ENCODE results near the gene NAGA. TPM values are rescaled to one million over a fixed set of nuclear protein-coding genes. Genes with fewer than 3 reads are reported as not detected.

The NAGA gene
- total and polyA plus RNA-seq, 9 of the 15 experiments (the other 6 are each of a cell fraction or from before 2014, with no cell fraction given) = 6.5 to 20.6 (median 17.4) TPM

DNA sequence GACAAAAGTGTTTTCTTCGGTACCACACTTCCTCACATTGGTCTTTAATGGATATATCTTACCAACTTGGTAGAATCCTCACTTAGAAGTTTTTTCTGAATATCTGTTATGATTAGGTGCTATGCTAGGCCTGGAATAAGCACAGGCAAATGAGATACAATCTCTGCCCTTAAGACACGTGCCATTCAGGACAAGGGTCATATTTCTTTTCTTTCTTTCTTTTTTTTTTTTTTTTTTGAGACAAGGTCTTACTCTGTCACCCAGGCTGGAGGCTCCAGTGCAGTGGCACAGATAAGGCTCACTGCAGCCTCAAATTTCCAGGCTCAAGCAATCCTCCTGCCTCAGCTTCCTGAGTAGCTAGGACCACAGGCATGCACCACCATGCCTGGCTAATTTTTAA is 49.0 kb downstream of the NAGA start:
- intact Hi-C loops (cut with micrococcal nuclease) (no loop called here), in situ Hi-C loops (cut with MboI) (no loop called here)
- no peak for FAIRE-seq
- Histone ChIP-seq H3K36me3 (ENCODE audit: control insufficient read depth, insufficient read depth, low read length) (no peaks in the 10 kb centered on the region), H3K9me1 (ENCODE audit: control insufficient read depth, insufficient read depth, low read length) (no peaks in the 10 kb centered on the region), H2AFZ (ENCODE audit: low read depth, low read length) (no peak overlapping the region), H3K79me2 (ENCODE audit: control insufficient read depth, insufficient read depth, low read length) (no peaks in the 10 kb centered on the region), H3K4me1 (replicated peaks in 1 of 2; ENCODE audit: control insufficient read depth in 2 of 2, insufficient read depth in 2 of 2, low read length in 2 of 2) (no peaks in the 10 kb centered on the region; a peak in 1 of 5 replicates), H4K20me1 (replicated peaks; ENCODE audit: control insufficient read depth, insufficient read depth, low read length) (no peaks in the 10 kb centered on the region), H3K9me3 (replicated peaks; ENCODE audit: control insufficient read depth, insufficient read depth, low read depth, low read length) (no peaks in the 10 kb centered on the region), H3K9ac (ENCODE audit: insufficient read depth in 1 of 2, low read depth in 2 of 2, low read length in 2 of 2) (no peak overlapping the region), H3K4me2 (ENCODE audit: insufficient read depth, low read length) (no peak overlapping the region), H3K27ac (ENCODE audit: extremely low read depth, low read depth, low read length) (no peak overlapping the region), H3K27me3 (ENCODE audit: control insufficient read depth in 2 of 2, insufficient read depth in 2 of 2, low read length in 2 of 2) (peaks cover 8 to 11% of the 10 kb centered on the region in 2 experiments), H3K4me3 (no peak overlapping the region)
- no peak for ATAC-seq
- TF ChIP-seq, protein P1, sequence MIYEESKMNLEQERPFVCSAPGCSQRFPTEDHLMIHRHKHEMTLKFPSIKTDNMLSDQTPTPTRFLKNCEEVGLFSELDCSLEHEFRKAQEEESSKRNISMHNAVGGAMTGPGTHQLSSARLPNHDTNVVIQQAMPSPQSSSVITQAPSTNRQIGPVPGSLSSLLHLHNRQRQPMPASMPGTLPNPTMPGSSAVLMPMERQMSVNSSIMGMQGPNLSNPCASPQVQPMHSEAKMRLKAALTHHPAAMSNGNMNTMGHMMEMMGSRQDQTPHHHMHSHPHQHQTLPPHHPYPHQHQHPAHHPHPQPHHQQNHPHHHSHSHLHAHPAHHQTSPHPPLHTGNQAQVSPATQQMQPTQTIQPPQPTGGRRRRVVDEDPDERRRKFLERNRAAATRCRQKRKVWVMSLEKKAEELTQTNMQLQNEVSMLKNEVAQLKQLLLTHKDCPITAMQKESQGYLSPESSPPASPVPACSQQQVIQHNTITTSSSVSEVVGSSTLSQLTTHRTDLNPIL (CRISPR knock-in tag; IDR thresholded peaks at IDR 0.05) = no peak
- TF ChIP-seq POLR2B (IDR thresholded peaks at IDR 0.05; ENCODE audit: low read depth, partially characterized antibody) = no peak
- TF ChIP-seq JUNB (CRISPR knock-in tag; conservative IDR thresholded peaks at IDR 0.05) = no peak
- TF ChIP-seq, protein P2, sequence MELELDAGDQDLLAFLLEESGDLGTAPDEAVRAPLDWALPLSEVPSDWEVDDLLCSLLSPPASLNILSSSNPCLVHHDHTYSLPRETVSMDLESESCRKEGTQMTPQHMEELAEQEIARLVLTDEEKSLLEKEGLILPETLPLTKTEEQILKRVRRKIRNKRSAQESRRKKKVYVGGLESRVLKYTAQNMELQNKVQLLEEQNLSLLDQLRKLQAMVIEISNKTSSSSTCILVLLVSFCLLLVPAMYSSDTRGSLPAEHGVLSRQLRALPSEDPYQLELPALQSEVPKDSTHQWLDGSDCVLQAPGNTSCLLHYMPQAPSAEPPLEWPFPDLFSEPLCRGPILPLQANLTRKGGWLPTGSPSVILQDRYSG (tag; conservative IDR thresholded peaks at IDR 0.05; ENCODE audit: low read depth) = no peak
- TF ChIP-seq, protein P3, sequence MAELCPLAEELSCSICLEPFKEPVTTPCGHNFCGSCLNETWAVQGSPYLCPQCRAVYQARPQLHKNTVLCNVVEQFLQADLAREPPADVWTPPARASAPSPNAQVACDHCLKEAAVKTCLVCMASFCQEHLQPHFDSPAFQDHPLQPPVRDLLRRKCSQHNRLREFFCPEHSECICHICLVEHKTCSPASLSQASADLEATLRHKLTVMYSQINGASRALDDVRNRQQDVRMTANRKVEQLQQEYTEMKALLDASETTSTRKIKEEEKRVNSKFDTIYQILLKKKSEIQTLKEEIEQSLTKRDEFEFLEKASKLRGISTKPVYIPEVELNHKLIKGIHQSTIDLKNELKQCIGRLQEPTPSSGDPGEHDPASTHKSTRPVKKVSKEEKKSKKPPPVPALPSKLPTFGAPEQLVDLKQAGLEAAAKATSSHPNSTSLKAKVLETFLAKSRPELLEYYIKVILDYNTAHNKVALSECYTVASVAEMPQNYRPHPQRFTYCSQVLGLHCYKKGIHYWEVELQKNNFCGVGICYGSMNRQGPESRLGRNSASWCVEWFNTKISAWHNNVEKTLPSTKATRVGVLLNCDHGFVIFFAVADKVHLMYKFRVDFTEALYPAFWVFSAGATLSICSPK (IDR thresholded peaks at IDR 0.05; ENCODE audit: borderline replicate concordance) = no peak
- TF ChIP-seq PURB (CRISPR knock-in tag; IDR thresholded peaks at IDR 0.05; ENCODE audit: low read depth) = no peak
- TF ChIP-seq PCBP2 (IDR thresholded peaks at IDR 0.05; ENCODE audit: low read depth, low read length, poor library complexity, severe bottlenecking) = no peak
- TF ChIP-seq, protein P4, sequence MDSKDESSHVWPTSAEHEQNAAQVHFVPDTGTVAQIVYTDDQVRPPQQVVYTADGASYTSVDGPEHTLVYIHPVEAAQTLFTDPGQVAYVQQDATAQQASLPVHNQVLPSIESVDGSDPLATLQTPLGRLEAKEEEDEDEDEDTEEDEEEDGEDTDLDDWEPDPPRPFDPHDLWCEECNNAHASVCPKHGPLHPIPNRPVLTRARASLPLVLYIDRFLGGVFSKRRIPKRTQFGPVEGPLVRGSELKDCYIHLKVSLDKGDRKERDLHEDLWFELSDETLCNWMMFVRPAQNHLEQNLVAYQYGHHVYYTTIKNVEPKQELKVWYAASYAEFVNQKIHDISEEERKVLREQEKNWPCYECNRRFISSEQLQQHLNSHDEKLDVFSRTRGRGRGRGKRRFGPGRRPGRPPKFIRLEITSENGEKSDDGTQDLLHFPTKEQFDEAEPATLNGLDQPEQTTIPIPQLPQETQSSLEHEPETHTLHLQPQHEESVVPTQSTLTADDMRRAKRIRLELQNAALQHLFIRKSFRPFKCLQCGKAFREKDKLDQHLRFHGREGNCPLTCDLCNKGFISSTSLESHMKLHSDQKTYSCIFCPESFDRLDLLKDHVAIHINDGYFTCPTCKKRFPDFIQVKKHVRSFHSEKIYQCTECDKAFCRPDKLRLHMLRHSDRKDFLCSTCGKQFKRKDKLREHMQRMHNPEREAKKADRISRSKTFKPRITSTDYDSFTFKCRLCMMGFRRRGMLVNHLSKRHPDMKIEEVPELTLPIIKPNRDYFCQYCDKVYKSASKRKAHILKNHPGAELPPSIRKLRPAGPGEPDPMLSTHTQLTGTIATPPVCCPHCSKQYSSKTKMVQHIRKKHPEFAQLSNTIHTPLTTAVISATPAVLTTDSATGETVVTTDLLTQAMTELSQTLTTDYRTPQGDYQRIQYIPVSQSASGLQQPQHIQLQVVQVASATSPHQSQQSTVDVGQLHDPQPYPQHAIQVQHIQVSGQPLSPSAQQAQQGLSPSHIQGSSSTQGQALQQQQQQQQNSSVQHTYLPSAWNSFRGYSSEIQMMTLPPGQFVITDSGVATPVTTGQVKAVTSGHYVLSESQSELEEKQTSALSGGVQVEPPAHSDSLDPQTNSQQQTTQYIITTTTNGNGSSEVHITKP (IDR thresholded peaks at IDR 0.05; ENCODE audit: partially characterized antibody) = no peak
- no peak for TF ChIP-seq PHF8 (IDR thresholded peaks at IDR 0.05; ENCODE audit: borderline replicate concordance, low read length)
- ChIA-PET POLR2A (no interaction called here), CTCF (ENCODE audit: low intra/inter-chr PET ratio) (no interaction called here)
- DNase-seq (ENCODE audit: extremely low read depth in 1 of 4, low spot score in 3 of 4) = no peak
- BruUV-seq (replicated peaks) = no TSS peak
- 17% methylated on average over 1 of the region's 2 CpGs for WGBS (ENCODE audit: insufficient coverage, low coverage, missing lambda C conversion rate)

Data from K562 (cell line).